NCI-H748 (cell line): Measurements from ENCODE around the gene CYTH2.

ENCODE experiments used
- DNase-seq: peaks from one replicate; lab custom pipeline; 2025; ENCODE audit not compliant: unreplicated experiment; lab: John Stamatoyannopoulos, UW

CYTH2 gene

DNA sequence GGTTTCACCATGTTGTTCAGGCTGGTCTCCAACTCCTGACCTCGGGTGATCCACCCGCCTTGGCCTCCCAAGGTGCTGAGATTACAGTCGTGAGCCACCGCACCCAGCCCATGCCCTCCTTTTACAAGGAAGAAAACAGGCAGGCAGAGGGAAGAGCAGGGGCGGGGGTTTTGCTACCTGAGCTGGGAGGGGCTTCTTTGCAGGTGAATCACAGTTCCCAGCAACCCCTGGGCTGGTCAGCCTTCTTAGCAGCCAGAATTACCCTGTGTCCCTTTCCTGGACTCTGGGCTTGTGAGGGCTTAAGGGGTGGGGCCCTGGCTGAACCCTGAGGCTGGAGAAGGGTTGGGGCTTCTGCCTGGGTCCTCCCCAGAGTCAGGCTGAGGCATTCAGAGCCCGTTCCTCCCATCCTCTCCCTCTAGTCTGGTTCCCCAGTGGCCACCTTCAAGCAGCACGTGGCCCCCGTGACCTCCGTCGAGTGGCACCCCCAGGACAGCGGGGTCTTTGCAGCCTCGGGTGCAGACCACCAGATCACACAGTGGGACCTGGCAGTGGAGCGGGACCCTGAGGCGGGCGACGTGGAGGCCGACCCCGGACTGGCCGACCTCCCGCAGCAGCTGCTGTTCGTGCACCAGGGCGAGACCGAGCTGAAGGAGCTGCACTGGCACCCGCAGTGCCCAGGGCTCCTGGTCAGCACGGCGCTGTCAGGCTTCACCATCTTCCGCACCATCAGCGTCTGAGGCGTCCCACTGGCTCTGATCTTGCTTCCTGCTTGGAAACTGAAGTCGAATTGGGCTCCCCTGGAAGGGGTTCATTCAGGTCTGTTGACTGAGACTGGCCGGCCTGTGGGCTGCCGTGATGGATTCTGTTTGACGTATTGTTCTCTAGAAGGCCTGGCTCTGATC lies 16.6 kb upstream of the CYTH2 start:
- no peak for DNase-seq

GRCh38 chr19:48454150-48454730 lies 14.9 kb upstream of the CYTH2 start:
- no peak for DNase-seq

GRCh38 chr19:48455171-48455907 lies 13.8 kb upstream of the CYTH2 start, which contains the start of gene KCNJ14:
Gene KCNJ14 (plus strand): TSS chr19:48455574. CDS start chr19:48461725, 6,151 bp downstream.
- DNase-seq = no peak

GRCh38 chr19:48455908-48456562 lies 13.1 kb upstream of the CYTH2 start:
- DNase-seq = no peak

GRCh38 chr19:48456864-48457263 lies 12.3 kb upstream of the CYTH2 start:
- DNase-seq = no peak

DNA sequence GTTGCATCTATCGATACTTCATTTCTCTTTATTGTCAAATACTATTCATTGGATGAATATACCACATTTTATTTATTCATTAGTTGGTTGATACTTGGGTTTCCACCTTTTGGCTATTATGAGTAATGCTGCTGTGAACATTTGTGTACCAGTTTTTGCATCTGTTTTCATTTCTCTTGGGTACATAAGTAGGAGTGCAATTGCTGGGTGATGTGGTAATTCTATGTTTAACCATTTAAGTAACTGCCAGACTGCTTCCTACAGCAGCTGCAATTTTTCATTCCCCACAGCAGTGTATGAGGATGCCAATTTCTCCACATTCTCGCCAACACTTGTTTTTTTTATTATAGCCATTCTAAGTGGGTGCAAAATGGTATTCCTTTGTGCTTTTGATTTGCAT lies 11.2 kb upstream of the CYTH2 start:
- no peak for DNase-seq

DNA sequence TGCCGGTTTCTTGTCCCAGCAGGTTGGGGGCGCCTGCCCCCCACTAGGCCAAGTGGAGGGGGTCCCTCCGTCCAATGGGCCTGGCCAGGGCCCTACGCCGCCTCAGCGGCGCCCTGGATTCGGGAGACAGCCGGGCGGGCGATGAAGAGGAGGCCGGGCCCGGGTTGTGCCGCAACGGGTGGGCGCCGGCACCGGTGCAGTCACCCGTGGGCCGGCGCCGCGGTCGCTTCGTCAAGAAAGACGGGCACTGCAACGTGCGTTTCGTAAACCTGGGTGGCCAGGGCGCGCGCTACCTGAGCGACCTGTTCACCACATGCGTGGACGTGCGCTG lies 7.6 kb upstream of the CYTH2 start:
- DNase-seq = no peak

DNA sequence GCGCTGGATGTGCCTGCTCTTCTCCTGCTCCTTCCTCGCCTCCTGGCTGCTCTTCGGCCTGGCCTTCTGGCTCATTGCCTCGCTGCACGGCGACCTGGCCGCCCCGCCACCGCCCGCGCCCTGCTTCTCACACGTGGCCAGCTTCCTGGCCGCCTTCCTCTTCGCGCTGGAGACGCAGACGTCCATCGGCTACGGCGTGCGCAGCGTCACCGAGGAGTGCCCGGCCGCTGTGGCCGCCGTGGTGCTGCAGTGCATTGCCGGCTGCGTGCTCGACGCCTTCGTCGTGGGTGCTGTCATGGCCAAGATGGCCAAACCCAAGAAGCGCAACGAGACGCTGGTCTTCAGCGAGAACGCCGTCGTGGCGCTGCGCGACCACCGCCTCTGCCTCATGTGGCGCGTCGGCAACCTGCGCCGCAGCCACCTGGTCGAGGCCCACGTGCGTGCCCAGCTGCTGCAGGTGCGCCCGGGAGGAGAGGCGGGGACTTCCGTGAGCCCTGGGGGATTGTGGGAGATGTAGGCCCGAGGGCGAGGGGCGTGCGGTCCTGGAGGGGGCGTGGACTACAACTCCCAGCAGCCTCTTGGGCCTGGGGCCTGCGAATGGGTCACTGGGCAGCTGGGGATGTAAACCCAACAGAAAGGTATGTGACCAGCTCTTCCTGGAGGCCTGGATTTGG lies 7.0 kb upstream of the CYTH2 start:
- no peak for DNase-seq

- DNase-seq = no peak
These were observed 4.0 kb upstream of the CYTH2 start for GRCh38 chr19:48465215-48465614.

DNA sequence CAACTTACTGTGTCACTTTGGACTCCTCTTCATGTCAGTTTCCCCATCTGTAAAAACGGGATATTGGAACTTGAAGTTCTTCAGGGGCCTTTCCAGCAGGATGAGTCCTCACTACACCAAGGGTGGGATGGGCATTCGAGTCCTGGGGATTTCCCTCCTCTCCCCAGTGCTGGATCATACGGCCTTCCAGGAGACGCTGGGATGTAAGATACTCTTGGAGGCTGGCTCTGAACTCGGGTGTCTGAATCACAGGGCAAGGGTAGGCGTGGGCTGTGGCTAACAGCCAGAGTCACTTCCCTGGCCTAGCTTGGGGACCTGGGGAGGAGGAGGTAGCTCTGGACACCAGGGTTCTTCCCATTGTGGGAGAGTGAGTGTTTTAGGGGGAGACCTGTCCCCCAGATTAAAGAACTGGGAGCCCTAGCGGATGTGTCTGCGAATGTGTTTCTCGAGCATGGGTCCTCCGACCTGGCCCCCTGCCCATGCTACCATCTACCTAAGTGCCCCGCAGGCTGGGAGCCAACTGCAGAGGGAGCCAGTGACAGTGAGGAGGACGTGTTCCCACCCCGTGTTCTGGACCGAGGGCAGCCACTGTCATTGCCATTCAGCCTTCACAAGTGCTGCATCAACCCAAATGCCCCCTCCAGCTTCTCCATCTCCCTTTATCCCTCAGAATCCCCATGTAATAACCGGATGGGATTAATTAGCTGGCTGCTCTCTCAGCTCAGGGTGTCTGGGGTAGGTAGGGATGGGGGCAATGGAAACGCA lies 2.4 kb upstream of the CYTH2 start:
- DNase-seq = no peak

GRCh38 chr19:48468772-48469288 lies 339 bp upstream of the CYTH2 start:
- peak; percentile 100 for DNase-seq

DNA sequence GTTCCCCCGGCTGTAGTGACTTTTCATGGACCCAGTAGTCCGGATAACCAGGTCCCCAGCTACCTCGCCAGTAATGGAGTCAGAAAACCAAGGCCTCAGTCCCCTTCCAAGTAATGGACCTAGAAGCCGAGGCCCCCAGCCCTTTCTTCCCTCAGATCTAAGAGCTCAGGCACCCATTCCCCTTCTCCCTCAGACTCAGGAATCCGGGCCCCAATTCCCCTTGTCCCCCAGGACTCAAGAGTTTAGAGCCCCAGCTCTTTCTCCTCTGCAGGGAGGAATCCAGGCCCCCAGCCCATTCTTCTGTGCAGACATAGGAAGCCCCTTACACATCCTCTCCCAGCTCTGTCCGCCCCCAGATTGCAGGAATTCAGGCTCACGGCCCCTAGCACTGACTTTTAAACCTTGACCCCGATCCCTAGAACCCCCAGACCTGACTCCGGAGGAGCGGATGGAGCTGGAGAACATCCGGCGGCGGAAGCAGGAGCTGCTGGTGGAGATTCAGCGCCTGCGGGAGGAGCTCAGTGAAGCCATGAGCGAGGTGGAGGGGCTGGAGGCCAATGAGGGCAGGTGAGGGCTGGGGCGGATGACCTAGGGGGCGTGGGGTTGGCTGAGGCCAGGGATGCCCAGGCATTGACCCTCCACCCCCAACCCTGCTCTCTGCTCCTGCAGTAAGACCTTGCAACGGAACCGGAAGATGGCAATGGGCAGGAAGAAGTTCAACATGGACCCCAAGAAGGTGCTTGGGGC lies 938 bp downstream of the CYTH2 start:
- no peak for DNase-seq

DNA sequence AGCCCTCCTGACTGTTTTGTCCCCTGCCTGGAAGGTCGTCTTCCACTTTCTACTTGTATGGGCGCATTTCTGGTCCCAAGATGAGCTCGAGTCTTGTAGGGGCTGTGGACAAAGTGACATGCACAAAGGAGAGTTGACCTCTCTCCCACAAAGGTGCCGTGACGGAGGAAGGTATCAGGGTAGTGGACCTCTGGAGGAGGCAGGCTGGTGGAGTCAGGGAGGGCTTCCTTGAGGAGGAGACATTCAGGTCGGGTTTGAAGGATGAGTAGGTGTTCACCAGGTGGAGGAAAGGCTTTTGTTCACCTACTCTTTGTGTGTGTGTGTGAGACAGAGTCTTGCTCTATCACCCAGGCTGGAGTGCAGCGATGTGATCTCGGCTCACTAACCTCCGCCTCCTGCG lies 1.7 kb downstream of the CYTH2 start:
- no peak for DNase-seq

GRCh38 chr19:48471836-48472235 lies 2.7 kb downstream of the CYTH2 start:
- DNase-seq = no peak

DNA sequence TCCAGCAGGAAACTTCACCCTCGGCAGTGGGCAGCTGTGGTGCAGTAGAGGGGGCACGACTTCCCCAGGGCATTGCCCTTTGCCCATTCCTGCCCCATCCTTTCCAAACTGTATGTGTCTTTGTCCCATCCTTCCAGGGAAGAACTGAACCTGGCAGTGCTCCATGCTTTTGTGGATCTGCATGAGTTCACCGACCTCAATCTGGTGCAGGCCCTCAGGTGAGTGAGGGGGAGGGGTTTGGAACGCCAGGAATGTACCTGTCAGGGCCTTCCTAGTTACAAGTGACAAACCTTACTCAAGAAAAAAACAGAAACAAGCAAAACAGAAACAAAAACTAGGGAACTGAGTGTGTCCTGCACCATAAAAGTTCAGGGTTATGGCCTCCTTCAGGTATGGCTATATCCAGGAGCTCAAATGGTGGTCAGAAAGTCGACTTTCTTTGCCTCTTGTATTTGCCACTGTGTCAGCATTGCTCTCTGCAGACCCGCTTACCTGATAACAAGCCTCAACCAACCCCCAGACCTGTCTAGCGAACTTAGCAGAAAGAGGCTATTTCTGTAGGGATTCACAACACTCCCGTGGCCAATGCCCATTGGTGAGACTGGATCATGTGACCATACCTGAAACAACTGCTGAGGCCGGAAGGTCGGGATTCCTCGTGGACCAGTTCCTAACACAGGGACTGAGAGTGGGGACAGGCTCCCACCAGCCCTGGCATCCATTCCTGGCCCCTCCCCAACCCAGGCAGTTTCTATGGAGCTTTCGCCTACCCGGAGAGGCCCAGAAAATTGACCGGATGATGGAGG lies 4.2 kb downstream of the CYTH2 start:
- DNase-seq = no peak

- DNase-seq = no peak
These were observed 5.0 kb downstream of the CYTH2 start for GRCh38 chr19:48474084-48474592.

GRCh38 chr19:48475369-48476068 lies 6.3 kb downstream of the CYTH2 start:
- DNase-seq = no peak

DNA sequence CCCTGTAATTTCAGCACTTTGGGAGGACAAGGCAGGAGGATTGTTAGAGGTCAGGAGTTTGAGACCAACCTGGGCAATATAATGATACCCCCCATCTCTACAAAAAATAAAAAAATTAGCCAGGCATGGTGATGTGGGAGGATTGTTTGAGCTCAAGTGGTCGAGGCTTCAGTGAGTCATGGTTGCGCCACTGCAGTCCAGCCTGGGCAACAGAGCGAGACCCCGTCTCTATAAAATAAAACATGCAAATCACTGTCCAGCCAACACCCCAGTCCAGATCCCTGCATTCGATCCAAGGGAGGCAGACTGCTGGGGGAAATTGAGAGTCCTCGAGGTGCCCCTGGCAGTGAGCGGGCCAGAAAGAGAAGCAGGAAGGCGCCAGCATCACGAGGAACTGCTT lies 7.0 kb downstream of the CYTH2 start:
- DNase-seq = no peak
